HepG2 (cell line): Measurements from ENCODE around the gene NPDC1. TPM values are rescaled to one million over a fixed set of nuclear protein-coding genes. Genes with fewer than 3 reads are reported as not detected.
A peak's percentile ranks its signal among the peaks of the same experiment; 100 is the strongest.

Experiments
- ARNT2 ChIP-seq: sonication (generic); formaldehyde crosslinking; IDR thresholded peaks from 2 replicates; pipeline ENCODE4 v1.8.0; 2022; ENCODE audit warnings: mild to moderate bottlenecking, low read depth, missing genetic modification reagents, moderate library complexity
- HNRNPH1 ChIP-seq: fragments of 200-400 bp; formaldehyde crosslinking; optimal IDR thresholded peaks from 2 replicates; pipeline ENCODE3; 2017; ENCODE audit warnings: mild to moderate bottlenecking, low read depth, low read length
- IKZF1 ChIP-seq: fragments of 450-650 bp; IDR thresholded peaks from 2 replicates; pipeline ENCODE4 v1.7.1; 2016
- KDM4B ChIP-seq: sonication (generic); formaldehyde crosslinking; IDR thresholded peaks from 2 replicates; pipeline ENCODE4 v1.4.0; 2020; ENCODE audit warnings: missing genetic modification reagents
- MIXL1 ChIP-seq: IDR thresholded peaks from 2 replicates; pipeline ENCODE4 v1.6.1; 2016
- RBM39 ChIP-seq: fragments of 200-400 bp; formaldehyde crosslinking; IDR thresholded peaks from one replicate; pipeline ENCODE4 v1.6.1; 2018; ENCODE audit warnings: antibody characterized with exemption, mild to moderate bottlenecking, low read depth, low read length; ENCODE audit not compliant: poor library complexity, severe bottlenecking
- RFX5 ChIP-seq: IDR thresholded peaks from 2 replicates; pipeline ENCODE4 v1.6.1; 2011; ENCODE audit warnings: low read depth, low read length, improper control_type of control experiment
- RNF2 ChIP-seq: fragments of 450-650 bp; conservative IDR thresholded peaks from 2 replicates; pipeline ENCODE4 v1.6.1; 2016; ENCODE audit warnings: low read depth
- SP5 ChIP-seq: IDR thresholded peaks from 2 replicates; pipeline ENCODE4 v1.6.1; 2016; ENCODE audit warnings: low read depth, borderline replicate concordance
- XBP1 ChIP-seq: sonication (generic); formaldehyde crosslinking; IDR thresholded peaks from 2 replicates; pipeline ENCODE4 v1.5.0; 2020; ENCODE audit warnings: missing genetic modification reagents
- ZNF20 ChIP-seq: sonication (generic); formaldehyde crosslinking; IDR thresholded peaks from 2 replicates; pipeline ENCODE4 v1.4.0; 2020; ENCODE audit warnings: mild to moderate bottlenecking, moderate library complexity, missing genetic modification reagents
- ZNF557 ChIP-seq: sonication (generic); formaldehyde crosslinking; IDR thresholded peaks from 2 replicates; pipeline ENCODE4 v1.4.0; 2020; ENCODE audit warnings: missing genetic modification reagents
- polyA plus RNA-seq, 8 experiments: library from polyadenylated mRNA; depleted of rRNA in 3 of 8; stranded (reverse) in 7 of 8; unstranded in 1 of 8; fragments of >200 nt; fragmentation: Illumina TruSeq in 4 of 8; extraction: Trizol in 4 of 8; gene quantifications; 2 replicates each; pipeline versions ENCODE4 v1.2.1 to v1.2.3, GENCODE V29; 2011 to 2016; ENCODE audit warnings: low read depth in 4 of 8, missing spikeins in 1 of 8, mixed read lengths in 1 of 8; ENCODE audit not compliant: insufficient read depth in 1 of 8
- total RNA-seq, 5 experiments: library from RNA; depleted of rRNA; stranded (reverse); fragments of >200 nt; fragmentation: Illumina TruSeq; extraction: Trizol; gene quantifications; 2 replicates each; pipeline ENCODE4 v1.2.3, GENCODE V29; 2016; ENCODE audit warnings: low read depth in 1 of 5
- TF ChIP-seq, protein P1 (sequence below): sonication (generic); formaldehyde crosslinking; IDR thresholded peaks from 2 replicates; pipeline ENCODE4 v1.4.0; 2020; ENCODE audit warnings: missing genetic modification reagents, borderline replicate concordance
- TF ChIP-seq, protein P2 (sequence below): IDR thresholded peaks from 2 replicates; pipeline ENCODE4 v1.6.1; 2016; ENCODE audit warnings: mild to moderate bottlenecking
- TF ChIP-seq, protein P3 (sequence below): sonication (generic); formaldehyde crosslinking; IDR thresholded peaks from 2 replicates; pipeline ENCODE4 v1.4.0; 2020; ENCODE audit warnings: missing genetic modification reagents, mild to moderate bottlenecking, borderline replicate concordance
- TF ChIP-seq, protein P4 (sequence below): sonication (generic); formaldehyde crosslinking; IDR thresholded peaks from 2 replicates; pipeline ENCODE4 v1.4.0; 2020; ENCODE audit warnings: missing genetic modification reagents, mild to moderate bottlenecking, borderline replicate concordance

NPDC1 gene
- total and polyA plus RNA-seq, 2 of the 13 experiments (the other 11 are each of a cell fraction or from before 2014, with no cell fraction given): 0.84 to 5.4 TPM

DNA sequence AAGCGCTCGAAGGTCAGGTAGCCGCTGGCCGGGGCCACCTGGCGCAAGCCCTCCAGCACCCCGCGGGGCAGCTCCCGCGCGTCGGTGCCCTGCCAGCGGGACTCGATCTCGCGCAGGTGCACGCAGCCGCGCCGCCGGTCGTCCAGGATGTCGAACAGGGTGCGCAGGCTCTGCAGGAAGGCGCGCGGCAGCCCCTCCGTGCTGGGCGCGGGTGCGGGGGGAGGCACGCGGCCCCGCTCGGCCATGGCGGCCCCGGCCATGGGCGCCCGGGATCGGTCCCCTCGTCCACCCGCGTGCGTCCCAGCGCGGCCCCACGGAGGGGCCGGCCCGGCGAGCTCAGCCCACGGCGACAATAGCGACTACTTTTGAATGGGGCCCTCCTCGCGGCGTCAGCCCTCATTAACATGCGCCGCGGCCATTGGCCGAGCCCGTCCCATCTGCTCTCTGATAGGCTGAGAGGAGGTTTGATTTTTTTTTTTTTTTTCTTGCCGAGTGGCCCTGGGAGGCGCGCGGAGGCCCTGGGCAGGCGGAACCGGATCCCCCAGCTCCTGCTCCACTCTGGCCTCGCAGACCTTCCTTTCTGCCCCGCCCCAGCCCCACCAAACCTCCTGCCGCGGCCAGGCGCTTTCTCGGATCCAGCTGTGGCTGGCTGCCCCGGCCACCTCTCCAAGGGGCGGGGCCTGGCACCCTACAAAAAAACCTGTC is 24.4 kb upstream of the NPDC1 start, which contains the start of gene SAPCD2 (continued):
- TF ChIP-seq HNRNPH1: no peak
- 0 out of 2 replicates have a peak, but pooled peaks have one; percentile 26 for TF ChIP-seq MIXL1
- TF ChIP-seq, protein P1, sequence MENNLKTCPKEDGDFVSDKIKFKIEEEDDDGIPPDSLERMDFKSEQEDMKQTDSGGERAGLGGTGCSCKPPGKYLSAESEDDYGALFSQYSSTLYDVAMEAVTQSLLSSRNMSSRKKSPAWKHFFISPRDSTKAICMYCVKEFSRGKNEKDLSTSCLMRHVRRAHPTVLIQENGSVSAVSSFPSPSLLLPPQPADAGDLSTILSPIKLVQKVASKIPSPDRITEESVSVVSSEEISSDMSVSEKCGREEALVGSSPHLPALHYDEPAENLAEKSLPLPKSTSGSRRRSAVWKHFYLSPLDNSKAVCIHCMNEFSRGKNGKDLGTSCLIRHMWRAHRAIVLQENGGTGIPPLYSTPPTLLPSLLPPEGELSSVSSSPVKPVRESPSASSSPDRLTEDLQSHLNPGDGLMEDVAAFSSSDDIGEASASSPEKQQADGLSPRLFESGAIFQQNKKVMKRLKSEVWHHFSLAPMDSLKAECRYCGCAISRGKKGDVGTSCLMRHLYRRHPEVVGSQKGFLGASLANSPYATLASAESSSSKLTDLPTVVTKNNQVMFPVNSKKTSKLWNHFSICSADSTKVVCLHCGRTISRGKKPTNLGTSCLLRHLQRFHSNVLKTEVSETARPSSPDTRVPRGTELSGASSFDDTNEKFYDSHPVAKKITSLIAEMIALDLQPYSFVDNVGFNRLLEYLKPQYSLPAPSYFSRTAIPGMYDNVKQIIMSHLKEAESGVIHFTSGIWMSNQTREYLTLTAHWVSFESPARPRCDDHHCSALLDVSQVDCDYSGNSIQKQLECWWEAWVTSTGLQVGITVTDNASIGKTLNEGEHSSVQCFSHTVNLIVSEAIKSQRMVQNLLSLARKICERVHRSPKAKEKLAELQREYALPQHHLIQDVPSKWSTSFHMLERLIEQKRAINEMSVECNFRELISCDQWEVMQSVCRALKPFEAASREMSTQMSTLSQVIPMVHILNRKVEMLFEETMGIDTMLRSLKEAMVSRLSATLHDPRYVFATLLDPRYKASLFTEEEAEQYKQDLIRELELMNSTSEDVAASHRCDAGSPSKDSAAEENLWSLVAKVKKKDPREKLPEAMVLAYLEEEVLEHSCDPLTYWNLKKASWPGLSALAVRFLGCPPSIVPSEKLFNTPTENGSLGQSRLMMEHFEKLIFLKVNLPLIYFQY (CRISPR knock-in tag): peak; percentile 72
- no peak; the same call in 1 of the 2 replicates for TF ChIP-seq ARNT2 (CRISPR knock-in tag)
- TF ChIP-seq ZNF20 (CRISPR knock-in tag): no peak
- TF ChIP-seq, protein P2, sequence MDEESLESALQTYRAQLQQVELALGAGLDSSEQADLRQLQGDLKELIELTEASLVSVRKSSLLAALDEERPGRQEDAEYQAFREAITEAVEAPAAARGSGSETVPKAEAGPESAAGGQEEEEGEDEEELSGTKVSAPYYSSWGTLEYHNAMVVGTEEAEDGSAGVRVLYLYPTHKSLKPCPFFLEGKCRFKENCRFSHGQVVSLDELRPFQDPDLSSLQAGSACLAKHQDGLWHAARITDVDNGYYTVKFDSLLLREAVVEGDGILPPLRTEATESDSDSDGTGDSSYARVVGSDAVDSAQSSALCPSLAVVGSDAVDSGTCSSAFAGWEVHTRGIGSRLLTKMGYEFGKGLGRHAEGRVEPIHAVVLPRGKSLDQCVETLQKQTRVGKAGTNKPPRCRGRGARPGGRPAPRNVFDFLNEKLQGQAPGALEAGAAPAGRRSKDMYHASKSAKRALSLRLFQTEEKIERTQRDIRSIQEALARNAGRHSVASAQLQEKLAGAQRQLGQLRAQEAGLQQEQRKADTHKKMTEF (CRISPR knock-in tag): peak; percentile 52; the same call in 1 of the 2 replicates
- TF ChIP-seq, protein P3, sequence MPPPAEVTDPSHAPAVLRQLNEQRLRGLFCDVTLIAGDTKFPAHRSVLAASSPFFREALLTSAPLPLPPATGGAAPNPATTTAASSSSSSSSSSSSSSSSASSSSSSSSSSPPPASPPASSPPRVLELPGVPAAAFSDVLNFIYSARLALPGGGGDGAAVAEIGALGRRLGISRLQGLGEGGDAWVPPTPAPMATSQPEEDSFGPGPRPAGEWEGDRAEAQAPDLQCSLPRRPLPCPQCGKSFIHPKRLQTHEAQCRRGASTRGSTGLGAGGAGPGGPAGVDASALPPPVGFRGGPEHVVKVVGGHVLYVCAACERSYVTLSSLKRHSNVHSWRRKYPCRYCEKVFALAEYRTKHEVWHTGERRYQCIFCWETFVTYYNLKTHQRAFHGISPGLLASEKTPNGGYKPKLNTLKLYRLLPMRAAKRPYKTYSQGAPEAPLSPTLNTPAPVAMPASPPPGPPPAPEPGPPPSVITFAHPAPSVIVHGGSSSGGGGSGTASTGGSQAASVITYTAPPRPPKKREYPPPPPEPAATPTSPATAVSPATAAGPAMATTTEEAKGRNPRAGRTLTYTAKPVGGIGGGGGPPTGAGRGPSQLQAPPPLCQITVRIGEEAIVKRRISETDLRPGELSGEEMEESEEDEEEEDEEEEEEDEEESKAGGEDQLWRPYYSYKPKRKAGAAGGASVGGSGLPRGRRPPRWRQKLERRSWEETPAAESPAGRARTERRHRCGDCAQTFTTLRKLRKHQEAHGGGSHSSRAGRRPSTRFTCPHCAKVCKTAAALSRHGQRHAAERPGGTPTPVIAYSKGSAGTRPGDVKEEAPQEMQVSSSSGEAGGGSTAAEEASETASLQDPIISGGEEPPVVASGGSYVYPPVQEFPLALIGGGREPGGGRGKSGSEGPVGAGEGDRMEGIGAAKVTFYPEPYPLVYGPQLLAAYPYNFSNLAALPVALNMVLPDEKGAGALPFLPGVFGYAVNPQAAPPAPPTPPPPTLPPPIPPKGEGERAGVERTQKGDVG (CRISPR knock-in tag): no peak; the same call in 1 of the 2 replicates
- TF ChIP-seq, protein P4, sequence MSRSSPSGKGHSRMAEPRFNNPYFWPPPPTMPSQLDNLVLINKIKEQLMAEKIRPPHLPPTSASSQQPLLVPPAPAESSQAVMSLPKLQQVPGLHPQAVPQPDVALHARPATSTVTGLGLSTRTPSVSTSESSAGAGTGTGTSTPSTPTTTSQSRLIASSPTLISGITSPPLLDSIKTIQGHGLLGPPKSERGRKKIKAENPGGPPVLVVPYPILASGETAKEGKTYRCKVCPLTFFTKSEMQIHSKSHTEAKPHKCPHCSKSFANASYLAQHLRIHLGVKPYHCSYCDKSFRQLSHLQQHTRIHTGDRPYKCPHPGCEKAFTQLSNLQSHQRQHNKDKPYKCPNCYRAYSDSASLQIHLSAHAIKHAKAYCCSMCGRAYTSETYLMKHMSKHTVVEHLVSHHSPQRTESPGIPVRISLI (CRISPR knock-in tag): peak; percentile 97
- no peak for TF ChIP-seq RFX5
- no peak for TF ChIP-seq RNF2
- no peak for TF ChIP-seq ZNF557
- TF ChIP-seq IKZF1: no peak
- TF ChIP-seq RBM39: peak; percentile 19
- TF ChIP-seq XBP1: no peak
- TF ChIP-seq KDM4B (CRISPR knock-in tag): no peak
- peak; percentile 56; the same call in 1 of the 2 replicates for TF ChIP-seq SP5 (CRISPR knock-in tag)
